Neural cell (in vitro differentiated cells): ENCODE data around the gene DMTF1. TPM values are rescaled to one million over a fixed set of nuclear protein-coding genes. Genes with fewer than 3 reads are reported as not detected.

Experiments used
- H2AFZ ChIP-seq: fragments of 200-600, 300-800 bp; sonication (generic), shearing (Covaris generic); 2 replicates; pipeline ENCODE4 v1.6.0; 2014; ENCODE audit warnings: low read depth, mild to moderate bottlenecking, antibody characterized with exemption, low read length, moderate library complexity
- H3F3A ChIP-seq: fragments of 200-600 bp; shearing (Covaris generic); 2 replicates; pipeline ENCODE4 v1.6.1; 2016; ENCODE audit warnings: mild to moderate bottlenecking, moderate library complexity, mixed read lengths, antibody characterized with exemption, low read length; ENCODE audit not compliant: insufficient read depth, poor library complexity, severe bottlenecking
- H3K27ac ChIP-seq: fragments of 200-600, 300-800 bp; sonication (generic), shearing (Covaris generic); 2 replicates; pipeline ENCODE4 v1.5.1; 2014; ENCODE audit warnings: mild to moderate bottlenecking, low read length, moderate library complexity
- H3K27me3 ChIP-seq: fragments of 300-800, 200-600 bp; sonication (generic), shearing (Covaris generic); 2 replicates; pipeline ENCODE4 v1.6.0; 2014; ENCODE audit warnings: mild to moderate bottlenecking, low read depth, low read length, moderate library complexity; ENCODE audit not compliant: insufficient read depth
- H3K36me3 ChIP-seq: fragments of 300-800, 200-600 bp; sonication (generic), shearing (Covaris generic); 2 replicates; pipeline ENCODE4 v1.5.1; 2014; ENCODE audit warnings: mild to moderate bottlenecking, antibody characterized with exemption, low read length, moderate library complexity; ENCODE audit not compliant: insufficient read depth
- H3K4me2 ChIP-seq: fragments of 300-800, 200-600 bp; sonication (generic), shearing (Covaris generic); 2 replicates; pipeline ENCODE4 v1.6.0; 2014; ENCODE audit warnings: mild to moderate bottlenecking, low read length
- H3K4me3 ChIP-seq: fragments of 300-800, 200-600 bp; sonication (generic), shearing (Covaris generic); 2 replicates; pipeline ENCODE4 v1.5.1; 2014; ENCODE audit warnings: mild to moderate bottlenecking, low read length, moderate library complexity
- H3K79me2 ChIP-seq: fragments of 200-600 bp; shearing (Covaris generic); replicated peaks from 2 replicates; pipeline ENCODE4 v1.6.0; 2014; ENCODE audit warnings: mild to moderate bottlenecking, low read length, moderate library complexity; ENCODE audit not compliant: insufficient read depth
- H3K9ac ChIP-seq: fragments of 300-800, 200-600 bp; sonication (generic), shearing (Covaris generic); 2 replicates; pipeline ENCODE4 v1.6.1; 2016; ENCODE audit warnings: mild to moderate bottlenecking, low read length, mixed read lengths
- H3K9me2 ChIP-seq: fragments of 200-600 bp; shearing (Covaris generic); 2 replicates; pipeline ENCODE4 v1.6.1; 2016; ENCODE audit warnings: mild to moderate bottlenecking, low read length, mixed read lengths; ENCODE audit not compliant: insufficient read depth
- H3K9me3 ChIP-seq: fragments of 200-600, 300-800 bp; sonication (generic), shearing (Covaris generic); 2 replicates; pipeline ENCODE4 v1.6.1; 2016; ENCODE audit warnings: mild to moderate bottlenecking, mixed run types, low read length, moderate library complexity, mixed read lengths
- H4K20me1 ChIP-seq: fragments of 200-600 bp; shearing (Covaris generic); 2 replicates; pipeline ENCODE4 v1.6.1; 2016; ENCODE audit warnings: mild to moderate bottlenecking, mixed run types; ENCODE audit not compliant: insufficient read depth
- EP300 ChIP-seq: fragments of 450-650 bp; conservative IDR thresholded peaks from 2 replicates; pipeline ENCODE4 v1.6.1; 2014; ENCODE audit warnings: antibody characterized with exemption, mild to moderate bottlenecking, moderate library complexity; ENCODE audit not compliant: poor library complexity, severe bottlenecking
- EZH2 ChIP-seq: fragments of 200-600, 300-800 bp; shearing (Covaris generic), sonication (generic); IDR thresholded peaks from 2 replicates; pipeline ENCODE4 v1.6.1; 2014; ENCODE audit warnings: antibody characterized with exemption, low read length, borderline replicate concordance, mild to moderate bottlenecking; ENCODE audit not compliant: insufficient read depth, poor library complexity, severe bottlenecking
- MXI1 ChIP-seq: fragments of 450-650 bp; conservative IDR thresholded peaks from 2 replicates; pipeline ENCODE4 v1.6.1; 2014; ENCODE audit warnings: antibody characterized with exemption, mild to moderate bottlenecking; ENCODE audit not compliant: poor library complexity, severe bottlenecking
- POLR2AphosphoS5 ChIP-seq: IDR thresholded peaks from 2 replicates; pipeline ENCODE4 v1.6.1; 2012
- RAD21 ChIP-seq: fragments of 450-650 bp; conservative IDR thresholded peaks from 2 replicates; pipeline ENCODE4 v1.6.1; 2014; ENCODE audit warnings: antibody characterized with exemption, mild to moderate bottlenecking, moderate library complexity
- SMC3 ChIP-seq: fragments of 450-650 bp; conservative IDR thresholded peaks from 2 replicates; pipeline ENCODE4 v1.6.1; 2014; ENCODE audit warnings: antibody characterized with exemption, mild to moderate bottlenecking, moderate library complexity; ENCODE audit not compliant: poor library complexity
- TAF1 ChIP-seq: IDR thresholded peaks from 2 replicates; pipeline ENCODE4 v1.6.1; 2012; ENCODE audit warnings: low read depth
- polyA plus RNA-seq: library from polyadenylated mRNA; depleted of rRNA; stranded (reverse); fragments of >200 nt; gene quantifications from 2 replicates; pipeline ENCODE4 v1.2.3, GENCODE V29; 2014
- TF ChIP-seq, protein P1 (sequence below): fragments of 450-650 bp; IDR thresholded peaks from 2 replicates; pipeline ENCODE4 v1.5.1; 2014; ENCODE audit warnings: antibody characterized with exemption, mild to moderate bottlenecking, moderate library complexity; ENCODE audit not compliant: poor library complexity, severe bottlenecking
- TF ChIP-seq, protein P2 (sequence below): IDR thresholded peaks from 2 replicates; pipeline ENCODE4 v1.6.1; 2012; ENCODE audit warnings: borderline replicate concordance

The DMTF1 gene
- polyA plus RNA-seq, 1 donor from 2014 or later, result 314 TPM

DNA sequence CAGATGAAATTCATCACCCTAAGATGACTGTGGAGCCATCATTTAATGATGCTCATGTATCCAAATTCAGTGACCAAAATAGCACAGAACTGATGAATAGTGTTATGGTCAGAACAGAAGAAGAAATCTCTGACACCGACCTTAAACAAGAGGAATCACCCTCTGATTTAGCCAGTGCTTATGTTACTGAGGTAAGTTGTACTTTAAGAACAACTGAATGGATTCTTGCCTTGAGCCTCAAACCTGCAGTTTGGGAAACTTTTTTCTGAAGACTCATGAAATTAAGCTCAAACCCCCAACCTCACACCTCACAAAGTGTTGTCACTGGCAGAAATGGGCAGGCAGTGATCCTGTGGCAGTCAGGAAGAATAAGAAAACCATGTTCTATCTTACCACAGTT lies 41.7 kb downstream of the DMTF1 start:
- no peaks in the 10 kb centered on the region for H4K20me1 ChIP-seq
- H3K27ac ChIP-seq, result no peak overlapping the region

DNA sequence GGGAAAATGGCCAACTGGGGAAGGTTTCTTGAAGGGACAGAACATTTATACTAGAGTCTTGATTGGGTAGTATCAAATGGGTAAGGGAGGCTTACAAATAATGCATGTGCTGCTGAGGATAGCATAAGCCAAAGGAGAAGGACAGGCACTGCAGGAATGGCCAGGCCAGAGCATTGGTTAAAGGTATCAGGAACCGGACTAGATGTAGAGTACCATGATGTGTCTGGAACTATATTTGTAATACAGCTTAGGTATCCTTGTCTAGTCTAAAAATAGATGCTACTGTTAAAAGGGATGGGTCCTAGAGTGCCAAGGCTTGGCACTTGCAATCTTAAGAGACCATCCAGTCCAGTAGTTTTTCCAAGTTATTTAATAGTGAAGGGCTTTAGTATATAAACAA lies 47.0 kb downstream of the DMTF1 start:
- TF ChIP-seq POLR2AphosphoS5, result no peak
- no peak for TF ChIP-seq TAF1
- TF ChIP-seq, protein P1, sequence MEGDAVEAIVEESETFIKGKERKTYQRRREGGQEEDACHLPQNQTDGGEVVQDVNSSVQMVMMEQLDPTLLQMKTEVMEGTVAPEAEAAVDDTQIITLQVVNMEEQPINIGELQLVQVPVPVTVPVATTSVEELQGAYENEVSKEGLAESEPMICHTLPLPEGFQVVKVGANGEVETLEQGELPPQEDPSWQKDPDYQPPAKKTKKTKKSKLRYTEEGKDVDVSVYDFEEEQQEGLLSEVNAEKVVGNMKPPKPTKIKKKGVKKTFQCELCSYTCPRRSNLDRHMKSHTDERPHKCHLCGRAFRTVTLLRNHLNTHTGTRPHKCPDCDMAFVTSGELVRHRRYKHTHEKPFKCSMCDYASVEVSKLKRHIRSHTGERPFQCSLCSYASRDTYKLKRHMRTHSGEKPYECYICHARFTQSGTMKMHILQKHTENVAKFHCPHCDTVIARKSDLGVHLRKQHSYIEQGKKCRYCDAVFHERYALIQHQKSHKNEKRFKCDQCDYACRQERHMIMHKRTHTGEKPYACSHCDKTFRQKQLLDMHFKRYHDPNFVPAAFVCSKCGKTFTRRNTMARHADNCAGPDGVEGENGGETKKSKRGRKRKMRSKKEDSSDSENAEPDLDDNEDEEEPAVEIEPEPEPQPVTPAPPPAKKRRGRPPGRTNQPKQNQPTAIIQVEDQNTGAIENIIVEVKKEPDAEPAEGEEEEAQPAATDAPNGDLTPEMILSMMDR, result no peak
- no peak for TF ChIP-seq RAD21
- no peak for TF ChIP-seq EZH2
- TF ChIP-seq, protein P2, sequence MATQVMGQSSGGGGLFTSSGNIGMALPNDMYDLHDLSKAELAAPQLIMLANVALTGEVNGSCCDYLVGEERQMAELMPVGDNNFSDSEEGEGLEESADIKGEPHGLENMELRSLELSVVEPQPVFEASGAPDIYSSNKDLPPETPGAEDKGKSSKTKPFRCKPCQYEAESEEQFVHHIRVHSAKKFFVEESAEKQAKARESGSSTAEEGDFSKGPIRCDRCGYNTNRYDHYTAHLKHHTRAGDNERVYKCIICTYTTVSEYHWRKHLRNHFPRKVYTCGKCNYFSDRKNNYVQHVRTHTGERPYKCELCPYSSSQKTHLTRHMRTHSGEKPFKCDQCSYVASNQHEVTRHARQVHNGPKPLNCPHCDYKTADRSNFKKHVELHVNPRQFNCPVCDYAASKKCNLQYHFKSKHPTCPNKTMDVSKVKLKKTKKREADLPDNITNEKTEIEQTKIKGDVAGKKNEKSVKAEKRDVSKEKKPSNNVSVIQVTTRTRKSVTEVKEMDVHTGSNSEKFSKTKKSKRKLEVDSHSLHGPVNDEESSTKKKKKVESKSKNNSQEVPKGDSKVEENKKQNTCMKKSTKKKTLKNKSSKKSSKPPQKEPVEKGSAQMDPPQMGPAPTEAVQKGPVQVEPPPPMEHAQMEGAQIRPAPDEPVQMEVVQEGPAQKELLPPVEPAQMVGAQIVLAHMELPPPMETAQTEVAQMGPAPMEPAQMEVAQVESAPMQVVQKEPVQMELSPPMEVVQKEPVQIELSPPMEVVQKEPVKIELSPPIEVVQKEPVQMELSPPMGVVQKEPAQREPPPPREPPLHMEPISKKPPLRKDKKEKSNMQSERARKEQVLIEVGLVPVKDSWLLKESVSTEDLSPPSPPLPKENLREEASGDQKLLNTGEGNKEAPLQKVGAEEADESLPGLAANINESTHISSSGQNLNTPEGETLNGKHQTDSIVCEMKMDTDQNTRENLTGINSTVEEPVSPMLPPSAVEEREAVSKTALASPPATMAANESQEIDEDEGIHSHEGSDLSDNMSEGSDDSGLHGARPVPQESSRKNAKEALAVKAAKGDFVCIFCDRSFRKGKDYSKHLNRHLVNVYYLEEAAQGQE, result no peak
- Histone ChIP-seq H3F3A (no peaks in the 10 kb centered on the region), H3K9me3 (no peaks in the 10 kb centered on the region), H3K36me3 (peaks cover 24% of the 10 kb centered on the region), H4K20me1 (no peaks in the 10 kb centered on the region), H3K9me2 (no peaks in the 10 kb centered on the region), H3K27me3 (no peaks in the 10 kb centered on the region), H3K4me3 (no peak overlapping the region), H3K9ac (no peak overlapping the region), H2AFZ (no peak overlapping the region), H3K4me2 (no peak overlapping the region), H3K79me2 (peaks cover 4% of the 10 kb centered on the region), H3K27ac (no peak overlapping the region)

More for the DNA sequence above, 41.7 kb downstream of the DMTF1 start:
- Histone ChIP-seq H2AFZ (no peak overlapping the region), H3F3A (no peaks in the 10 kb centered on the region), H3K4me2 (no peak overlapping the region), H3K4me3 (no peak overlapping the region), H3K79me2 (peaks cover 4% of the 10 kb centered on the region), H3K36me3 (peaks cover 24% of the 10 kb centered on the region), H3K9me3 (no peaks in the 10 kb centered on the region), H3K9ac (no peak overlapping the region), H3K27me3 (no peaks in the 10 kb centered on the region), H3K9me2 (no peaks in the 10 kb centered on the region)
- no peak for TF ChIP-seq EP300
- TF ChIP-seq, protein P1, result no peak
- TF ChIP-seq EZH2, result no peak
- TF ChIP-seq, protein P2, result no peak
- no peak for TF ChIP-seq POLR2AphosphoS5
- TF ChIP-seq MXI1, result no peak
- TF ChIP-seq SMC3, result no peak
- TF ChIP-seq TAF1, result no peak
- TF ChIP-seq RAD21, result no peak
